ENCODE measurements around the gene RAB6B. TPM values are rescaled to one million over a fixed set of nuclear protein-coding genes. Genes with fewer than 3 reads are reported as not detected.

RAB6B gene
- total RNA-seq, 4 donors from 2014 or later, result 1.7 to 16.4 (median 3.4) TPM

- DNase-seq (ENCODE audit: low spot score) (no peak), ATAC-seq (ENCODE audit: low FRiP score) (no peak)
- no peak for TF ChIP-seq CTCF (IDR thresholded peaks at IDR 0.05)
Observed at GRCh38 chr3:133850034-133850433, 45.6 kb downstream of the RAB6B start.

GRCh38 chr3:133849346-133849745 lies 46.3 kb downstream of the RAB6B start:
- no peak for TF ChIP-seq CTCF (IDR thresholded peaks at IDR 0.05)
- ATAC-seq (ENCODE audit: low FRiP score), result no peak
- DNase-seq (ENCODE audit: low spot score), result no peak

- no peak for DNase-seq (ENCODE audit: low spot score)
- ATAC-seq (ENCODE audit: low FRiP score), result no peak
- TF ChIP-seq CTCF (IDR thresholded peaks at IDR 0.05), result no peak
Observed at GRCh38 chr3:133845127-133845526, 50.6 kb downstream of the RAB6B start.

DNA sequence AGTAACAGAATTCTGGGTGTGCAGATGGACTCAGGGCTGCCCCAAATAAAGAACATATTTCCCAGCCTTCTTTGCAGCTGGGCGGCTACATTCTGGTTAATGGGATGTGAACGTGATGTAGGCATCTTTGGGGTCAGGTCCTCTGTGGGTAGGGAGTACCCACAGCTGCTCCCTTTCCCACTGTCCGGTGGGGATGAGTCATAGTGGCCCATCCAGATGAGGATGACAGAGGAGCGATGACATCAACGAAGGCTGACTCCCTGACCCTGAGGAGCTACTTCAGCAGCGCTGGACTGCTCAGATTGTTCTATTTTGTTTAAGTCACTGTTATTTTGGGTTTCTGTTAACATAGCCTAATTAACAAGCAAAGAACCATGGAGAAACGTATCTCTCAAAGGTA lies 52.0 kb downstream of the RAB6B start:
- TF ChIP-seq CTCF (IDR thresholded peaks at IDR 0.05), result no peak
- DNase-seq (ENCODE audit: low spot score) (no peak), ATAC-seq (ENCODE audit: low FRiP score) (no peak)

DNA sequence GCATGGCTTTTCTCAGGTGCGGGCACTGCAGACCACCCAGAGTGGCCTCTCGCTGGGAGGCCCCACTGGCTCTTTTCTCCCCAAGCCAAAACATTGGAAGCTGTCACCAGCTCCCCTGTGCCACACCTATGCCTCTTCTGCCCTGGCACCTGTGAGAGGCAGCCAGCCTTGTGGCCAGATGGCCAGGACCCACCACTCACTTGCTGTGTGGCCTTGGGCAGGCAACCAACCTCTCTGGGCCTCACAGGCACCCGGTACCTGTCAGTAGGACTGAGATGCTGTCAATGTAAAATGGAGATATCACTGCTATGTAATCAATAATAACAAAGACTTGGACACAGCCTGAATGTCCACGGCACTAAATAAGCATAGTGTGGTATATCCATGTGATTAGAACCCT lies 53.5 kb downstream of the RAB6B start:
- no peak for ATAC-seq (ENCODE audit: low FRiP score)
- no peak for TF ChIP-seq CTCF (IDR thresholded peaks at IDR 0.05)
- DNase-seq (ENCODE audit: low spot score), result no peak

GRCh38 chr3:133841196-133841595 lies 54.5 kb downstream of the RAB6B start:
- no peak for TF ChIP-seq CTCF (IDR thresholded peaks at IDR 0.05)
- no peak for DNase-seq (ENCODE audit: low spot score)

DNA sequence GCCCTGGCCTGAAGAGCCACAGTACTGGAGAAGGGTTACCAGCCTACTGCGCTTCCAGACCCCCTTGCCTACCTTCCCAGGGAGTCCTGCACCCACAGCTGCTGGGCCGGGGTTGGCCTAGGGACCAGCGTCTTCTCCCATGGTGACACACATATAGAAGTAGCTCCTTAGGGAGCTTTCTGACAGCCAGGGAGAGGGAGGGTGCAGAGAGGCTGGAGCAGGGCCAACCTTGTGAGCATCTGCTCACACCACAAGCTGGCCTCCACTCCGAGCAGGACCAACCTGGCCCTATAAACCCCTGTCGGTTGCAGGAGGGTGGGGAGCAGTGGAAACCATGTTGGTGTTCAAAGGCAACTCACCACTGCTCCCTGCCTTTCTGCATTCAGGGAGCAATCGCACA lies 54.9 kb downstream of the RAB6B start:
- TF ChIP-seq CTCF (IDR thresholded peaks at IDR 0.05), result no peak
- DNase-seq (ENCODE audit: low spot score) (no peak), ATAC-seq (ENCODE audit: low FRiP score) (no peak)

More at GRCh38 chr3:133841196-133841595, 54.5 kb downstream of the RAB6B start:
- no peak for ATAC-seq (ENCODE audit: low FRiP score)

Measured in omental fat pad (tissue), 4 donors.